Measurements from ENCODE around the gene TPM1.

DNA sequence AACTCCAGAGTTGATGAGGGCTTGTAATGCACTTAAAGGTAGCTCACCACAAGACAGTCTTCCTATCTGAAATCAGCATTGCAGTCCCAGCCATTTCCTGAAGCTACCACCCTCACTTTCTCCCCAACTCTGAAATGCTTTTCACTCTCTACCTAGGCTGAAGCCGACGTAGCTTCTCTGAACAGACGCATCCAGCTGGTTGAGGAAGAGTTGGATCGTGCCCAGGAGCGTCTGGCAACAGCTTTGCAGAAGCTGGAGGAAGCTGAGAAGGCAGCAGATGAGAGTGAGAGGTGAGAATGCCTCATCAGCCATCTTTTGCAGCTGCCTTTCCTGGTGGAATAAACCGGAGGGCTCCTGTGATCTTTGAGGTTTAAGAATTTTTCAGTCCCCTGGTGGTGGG lies 14.3 kb downstream of the TPM1 start:
- TF ChIP-seq, protein P1, sequence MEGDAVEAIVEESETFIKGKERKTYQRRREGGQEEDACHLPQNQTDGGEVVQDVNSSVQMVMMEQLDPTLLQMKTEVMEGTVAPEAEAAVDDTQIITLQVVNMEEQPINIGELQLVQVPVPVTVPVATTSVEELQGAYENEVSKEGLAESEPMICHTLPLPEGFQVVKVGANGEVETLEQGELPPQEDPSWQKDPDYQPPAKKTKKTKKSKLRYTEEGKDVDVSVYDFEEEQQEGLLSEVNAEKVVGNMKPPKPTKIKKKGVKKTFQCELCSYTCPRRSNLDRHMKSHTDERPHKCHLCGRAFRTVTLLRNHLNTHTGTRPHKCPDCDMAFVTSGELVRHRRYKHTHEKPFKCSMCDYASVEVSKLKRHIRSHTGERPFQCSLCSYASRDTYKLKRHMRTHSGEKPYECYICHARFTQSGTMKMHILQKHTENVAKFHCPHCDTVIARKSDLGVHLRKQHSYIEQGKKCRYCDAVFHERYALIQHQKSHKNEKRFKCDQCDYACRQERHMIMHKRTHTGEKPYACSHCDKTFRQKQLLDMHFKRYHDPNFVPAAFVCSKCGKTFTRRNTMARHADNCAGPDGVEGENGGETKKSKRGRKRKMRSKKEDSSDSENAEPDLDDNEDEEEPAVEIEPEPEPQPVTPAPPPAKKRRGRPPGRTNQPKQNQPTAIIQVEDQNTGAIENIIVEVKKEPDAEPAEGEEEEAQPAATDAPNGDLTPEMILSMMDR (IDR thresholded peaks at IDR 0.05), result no peak
- no peak for TF ChIP-seq POLR2A (IDR thresholded peaks at IDR 0.05)
- peak in 1 of 3 donors; percentile 13 for TF ChIP-seq POLR2AphosphoS5 (IDR thresholded peaks at IDR 0.05)
- no peak for TF ChIP-seq EP300 (IDR thresholded peaks at IDR 0.05)
